GM19035 (cell line): Measurements from ENCODE around the gene PRKAG2.
"Not testable (repeated sequence)": the region's sequence is repeated elsewhere in the genome, so short reads cannot be mapped to it uniquely, and the experiment has no call there.

ENCODE experiments used
- ATAC-seq: cut with Tn5 transposase; IDR thresholded peaks from one replicate; pipeline ENCODE4 v1.9.1; 2021; ENCODE audit not compliant: unreplicated experiment

PRKAG2 gene

GRCh38 chr7:151754688-151755130 is 122.2 kb downstream of the PRKAG2 start:
- ATAC-seq, result no peak

- ATAC-seq, result no peak
Observed at GRCh38 chr7:151754142-151754590, 122.7 kb downstream of the PRKAG2 start.

- no peak for ATAC-seq
Observed at GRCh38 chr7:151752816-151753595, 123.9 kb downstream of the PRKAG2 start.

- no peak for ATAC-seq
Observed at GRCh38 chr7:151752037-151752436, 124.9 kb downstream of the PRKAG2 start.

GRCh38 chr7:151748733-151749132 is 128.2 kb downstream of the PRKAG2 start:
- ATAC-seq, result no peak

- not testable (repeated sequence) for ATAC-seq
Observed at GRCh38 chr7:151748021-151748420, 128.9 kb downstream of the PRKAG2 start.

GRCh38 chr7:151745706-151746105 is 131.2 kb downstream of the PRKAG2 start:
- no peak for ATAC-seq

GRCh38 chr7:151744656-151745638 is 132.0 kb downstream of the PRKAG2 start:
- ATAC-seq, result no peak

GRCh38 chr7:151744051-151744580 is 132.8 kb downstream of the PRKAG2 start:
- ATAC-seq, result no peak

GRCh38 chr7:151743481-151743983 is 133.4 kb downstream of the PRKAG2 start:
- ATAC-seq, result no peak

GRCh38 chr7:151742713-151743480 is 134.0 kb downstream of the PRKAG2 start:
- ATAC-seq, result no peak

GRCh38 chr7:151741585-151741984 is 135.3 kb downstream of the PRKAG2 start:
- no peak for ATAC-seq

GRCh38 chr7:151740081-151740851 is 136.6 kb downstream of the PRKAG2 start:
- ATAC-seq, result no peak

- no peak for ATAC-seq
Observed at GRCh38 chr7:151738925-151739324, 138.0 kb downstream of the PRKAG2 start.

GRCh38 chr7:151736403-151736909 is 140.5 kb downstream of the PRKAG2 start:
- ATAC-seq, result no peak

- no peak for ATAC-seq
Observed at GRCh38 chr7:151735851-151736402, 141.0 kb downstream of the PRKAG2 start.

GRCh38 chr7:151735186-151735850 is 141.6 kb downstream of the PRKAG2 start:
- no peak for ATAC-seq

- ATAC-seq, result no peak
Observed at GRCh38 chr7:151732834-151733592, 143.9 kb downstream of the PRKAG2 start.
